Uterus (tissue), 2 donors: ENCODE data around the gene AGMO.

Source experiments
- POLR2A ChIP-seq, 2 donors: fragments of 450-650 bp; IDR thresholded peaks; one replicate each; pipeline ENCODE4 v1.6.1; 2016; ENCODE audit warnings: antibody characterized with exemption in 2 of 2, mild to moderate bottlenecking in 1 of 2, moderate library complexity in 1 of 2
- TF ChIP-seq, protein P1 (sequence below), 4 experiments: fragments of 200-600 bp in 2 of 4; fragments of 450-650 bp in 2 of 4; sonication (generic) in 2 of 4; IDR thresholded peaks; one replicate each; pipeline ENCODE4 v1.5.1; 2016 to 2019; ENCODE audit warnings: antibody characterized with exemption in 4 of 4, mild to moderate bottlenecking in 2 of 4, moderate library complexity in 1 of 4

- TF ChIP-seq, protein P1, sequence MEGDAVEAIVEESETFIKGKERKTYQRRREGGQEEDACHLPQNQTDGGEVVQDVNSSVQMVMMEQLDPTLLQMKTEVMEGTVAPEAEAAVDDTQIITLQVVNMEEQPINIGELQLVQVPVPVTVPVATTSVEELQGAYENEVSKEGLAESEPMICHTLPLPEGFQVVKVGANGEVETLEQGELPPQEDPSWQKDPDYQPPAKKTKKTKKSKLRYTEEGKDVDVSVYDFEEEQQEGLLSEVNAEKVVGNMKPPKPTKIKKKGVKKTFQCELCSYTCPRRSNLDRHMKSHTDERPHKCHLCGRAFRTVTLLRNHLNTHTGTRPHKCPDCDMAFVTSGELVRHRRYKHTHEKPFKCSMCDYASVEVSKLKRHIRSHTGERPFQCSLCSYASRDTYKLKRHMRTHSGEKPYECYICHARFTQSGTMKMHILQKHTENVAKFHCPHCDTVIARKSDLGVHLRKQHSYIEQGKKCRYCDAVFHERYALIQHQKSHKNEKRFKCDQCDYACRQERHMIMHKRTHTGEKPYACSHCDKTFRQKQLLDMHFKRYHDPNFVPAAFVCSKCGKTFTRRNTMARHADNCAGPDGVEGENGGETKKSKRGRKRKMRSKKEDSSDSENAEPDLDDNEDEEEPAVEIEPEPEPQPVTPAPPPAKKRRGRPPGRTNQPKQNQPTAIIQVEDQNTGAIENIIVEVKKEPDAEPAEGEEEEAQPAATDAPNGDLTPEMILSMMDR (IDR thresholded peaks at IDR 0.05), result no peak
- no peak for TF ChIP-seq POLR2A (IDR thresholded peaks at IDR 0.05)
Observed at GRCh38 chr7:15475808-15476530, 85.8 kb downstream of the AGMO start.
